OCI-LY3 (cell line): ENCODE measurements around the gene RPS25.
"Not testable (repeated sequence)": the region's sequence is repeated elsewhere in the genome, so short reads cannot be mapped to it uniquely, and the experiment has no call there.

ENCODE experiments used
- EZH2phosphoT487 ChIP-seq: fragments of 200-600 bp; shearing (Covaris generic); IDR thresholded peaks from 2 replicates; pipeline ENCODE4 v1.6.1; 2018; ENCODE audit warnings: antibody characterized with exemption, mixed run types, low read depth
- TF ChIP-seq, protein P1 (sequence below): fragments of 200-600, 300-600 bp; sonication (generic); IDR thresholded peaks from 2 replicates; pipeline ENCODE4 v1.5.1; 2014; ENCODE audit warnings: antibody characterized with exemption, low read length, low read depth

DNA sequence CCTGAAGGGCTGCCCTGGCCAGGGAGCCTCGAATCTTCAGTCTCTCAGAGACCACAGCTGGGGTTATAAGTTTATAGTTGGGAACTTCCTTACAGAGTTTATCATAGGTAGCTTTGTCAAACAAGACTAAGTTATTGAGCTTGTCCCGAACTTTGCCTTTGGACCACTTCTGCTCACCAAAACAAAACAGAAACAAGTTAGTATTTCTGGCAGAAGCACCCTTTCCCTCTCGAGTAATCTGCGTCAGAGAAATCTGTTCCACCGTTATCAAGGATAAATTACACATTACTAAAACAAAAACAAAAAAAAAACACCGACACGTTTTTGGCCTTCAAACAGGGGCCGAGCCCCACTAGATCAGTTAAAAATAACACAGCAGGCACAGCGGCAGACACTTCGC, 766 bp downstream of the RPS25 start:
- TF ChIP-seq EZH2phosphoT487 = not testable (repeated sequence)
- TF ChIP-seq, protein P1, sequence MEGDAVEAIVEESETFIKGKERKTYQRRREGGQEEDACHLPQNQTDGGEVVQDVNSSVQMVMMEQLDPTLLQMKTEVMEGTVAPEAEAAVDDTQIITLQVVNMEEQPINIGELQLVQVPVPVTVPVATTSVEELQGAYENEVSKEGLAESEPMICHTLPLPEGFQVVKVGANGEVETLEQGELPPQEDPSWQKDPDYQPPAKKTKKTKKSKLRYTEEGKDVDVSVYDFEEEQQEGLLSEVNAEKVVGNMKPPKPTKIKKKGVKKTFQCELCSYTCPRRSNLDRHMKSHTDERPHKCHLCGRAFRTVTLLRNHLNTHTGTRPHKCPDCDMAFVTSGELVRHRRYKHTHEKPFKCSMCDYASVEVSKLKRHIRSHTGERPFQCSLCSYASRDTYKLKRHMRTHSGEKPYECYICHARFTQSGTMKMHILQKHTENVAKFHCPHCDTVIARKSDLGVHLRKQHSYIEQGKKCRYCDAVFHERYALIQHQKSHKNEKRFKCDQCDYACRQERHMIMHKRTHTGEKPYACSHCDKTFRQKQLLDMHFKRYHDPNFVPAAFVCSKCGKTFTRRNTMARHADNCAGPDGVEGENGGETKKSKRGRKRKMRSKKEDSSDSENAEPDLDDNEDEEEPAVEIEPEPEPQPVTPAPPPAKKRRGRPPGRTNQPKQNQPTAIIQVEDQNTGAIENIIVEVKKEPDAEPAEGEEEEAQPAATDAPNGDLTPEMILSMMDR = not testable (repeated sequence)
